ENCODE results near the gene CCDC177.

The CCDC177 gene

DNA sequence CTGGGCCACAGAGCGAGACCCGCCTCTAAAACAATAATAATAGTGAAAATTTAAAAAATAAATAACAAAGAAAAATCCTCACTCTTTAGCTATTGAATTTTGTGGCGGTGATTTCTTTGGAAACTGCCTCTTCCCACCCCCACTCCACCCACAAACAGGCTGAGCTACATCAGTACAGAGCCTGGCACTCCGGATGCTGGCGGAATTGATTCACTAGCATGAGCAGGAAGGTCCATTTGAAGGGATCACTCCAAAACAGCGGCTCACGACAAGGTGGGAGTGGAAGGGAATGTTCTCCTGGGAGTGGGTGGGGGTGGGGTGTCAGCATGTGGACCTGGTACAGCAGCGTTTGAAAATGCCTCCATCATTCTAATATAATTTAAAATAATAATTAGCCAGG lies 26.1 kb downstream of the CCDC177 start:
- H3K27ac ChIP-seq: no peak overlapping the region
- ChIA-PET CTCF (interaction anchor here (0.9 to 1.6 kb wide), 2 partner anchors 9 to 26 kb away, joined by 5 to 8 read pairs; partner anchors contain the start of gene CCDC177), POLR2A (ENCODE audit: low non-redundant PET) (no interaction called here)
- DNase-seq (ENCODE audit: low spot score): no peak
- TF ChIP-seq, protein P1, sequence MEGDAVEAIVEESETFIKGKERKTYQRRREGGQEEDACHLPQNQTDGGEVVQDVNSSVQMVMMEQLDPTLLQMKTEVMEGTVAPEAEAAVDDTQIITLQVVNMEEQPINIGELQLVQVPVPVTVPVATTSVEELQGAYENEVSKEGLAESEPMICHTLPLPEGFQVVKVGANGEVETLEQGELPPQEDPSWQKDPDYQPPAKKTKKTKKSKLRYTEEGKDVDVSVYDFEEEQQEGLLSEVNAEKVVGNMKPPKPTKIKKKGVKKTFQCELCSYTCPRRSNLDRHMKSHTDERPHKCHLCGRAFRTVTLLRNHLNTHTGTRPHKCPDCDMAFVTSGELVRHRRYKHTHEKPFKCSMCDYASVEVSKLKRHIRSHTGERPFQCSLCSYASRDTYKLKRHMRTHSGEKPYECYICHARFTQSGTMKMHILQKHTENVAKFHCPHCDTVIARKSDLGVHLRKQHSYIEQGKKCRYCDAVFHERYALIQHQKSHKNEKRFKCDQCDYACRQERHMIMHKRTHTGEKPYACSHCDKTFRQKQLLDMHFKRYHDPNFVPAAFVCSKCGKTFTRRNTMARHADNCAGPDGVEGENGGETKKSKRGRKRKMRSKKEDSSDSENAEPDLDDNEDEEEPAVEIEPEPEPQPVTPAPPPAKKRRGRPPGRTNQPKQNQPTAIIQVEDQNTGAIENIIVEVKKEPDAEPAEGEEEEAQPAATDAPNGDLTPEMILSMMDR (conservative IDR thresholded peaks at IDR 0.05; ENCODE audit: low read depth): no peak

GRCh38 chr14:69547701-69548348 lies 26.8 kb downstream of the CCDC177 start:
- TF ChIP-seq, protein P1 (conservative IDR thresholded peaks at IDR 0.05; ENCODE audit: low read depth): peak; percentile 67
- CTCF ChIA-PET: interaction anchor here (0.6 to 1.6 kb wide), 4 partner anchors 10 to 649 kb away, joined by 3 to 8 read pairs (median 6); partner anchors contain the start of gene CCDC177
- H3K27ac ChIP-seq: no peak overlapping the region
- POLR2A ChIA-PET (ENCODE audit: low non-redundant PET): no interaction called here
- DNase-seq (ENCODE audit: low spot score): no peak

DNA sequence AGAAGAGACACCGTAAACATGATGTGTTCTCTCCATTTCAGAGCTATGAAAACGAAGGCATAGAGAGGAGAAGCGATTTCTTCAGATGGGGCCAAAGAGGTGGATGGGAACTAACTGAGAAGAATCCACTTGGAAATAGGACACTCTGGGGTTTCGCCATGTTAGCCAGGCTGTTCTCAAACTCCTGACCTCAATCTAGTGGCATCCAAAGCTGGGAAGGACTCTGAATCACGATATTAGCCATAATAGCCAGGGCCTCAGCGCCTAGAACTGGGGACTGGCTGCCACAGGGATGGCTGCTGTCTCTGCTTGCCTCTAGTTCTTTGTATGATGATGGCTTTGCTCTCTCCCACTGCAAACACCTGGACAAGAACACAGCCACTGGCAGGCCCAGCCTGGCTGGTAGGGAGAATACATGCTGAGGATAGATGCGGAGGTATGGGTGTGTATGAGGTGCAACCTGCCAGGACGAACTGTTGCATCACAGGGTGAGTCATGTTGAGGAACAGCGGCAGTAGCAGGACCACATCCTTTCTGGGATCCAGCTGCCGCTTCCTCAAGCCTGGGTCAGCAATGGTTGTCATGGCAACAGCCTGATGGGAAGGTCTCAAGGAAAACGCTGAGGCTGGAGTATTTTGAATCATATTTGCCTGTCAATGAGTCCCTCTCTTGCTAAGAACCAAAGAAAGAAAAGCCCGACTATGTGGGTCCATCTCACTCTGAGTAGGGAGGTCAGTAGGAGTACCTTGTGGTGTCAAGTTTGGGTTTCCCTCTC lies 31.1 kb downstream of the CCDC177 start:
- POLR2A ChIA-PET (ENCODE audit: low non-redundant PET): no interaction called here
- CTCF ChIA-PET: interaction anchor here (1.2 to 1.4 kb wide), 3 partner anchors 13 to 184 kb away, joined by 3 to 5 read pairs (median 4); partner anchors contain the start of gene CCDC177
- peak overlapping the region; percentile 63 for H3K27ac ChIP-seq
- DNase-seq (ENCODE audit: low spot score): peak; percentile 86
- TF ChIP-seq, protein P1 (conservative IDR thresholded peaks at IDR 0.05; ENCODE audit: low read depth): no peak

DNA sequence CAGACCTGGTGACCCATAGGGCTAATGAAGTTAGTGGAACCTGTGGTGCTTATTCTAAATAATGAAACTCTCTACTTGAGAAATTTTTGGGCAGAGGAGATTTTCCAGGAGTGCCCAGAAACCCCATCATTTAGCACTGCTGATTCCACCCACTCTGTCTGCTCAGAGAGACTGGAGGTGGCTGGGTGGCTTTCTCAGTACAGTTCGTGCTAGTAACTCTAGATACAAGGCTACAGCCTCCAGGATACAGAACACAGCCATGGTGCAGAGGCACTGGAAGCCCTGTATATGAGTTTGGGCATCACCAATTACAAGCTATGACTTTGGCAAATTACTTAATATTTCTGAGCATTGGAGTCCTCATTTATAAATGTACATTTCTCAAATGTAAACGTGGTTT lies 32.4 kb downstream of the CCDC177 start:
- no peak overlapping the region for H3K27ac ChIP-seq
- POLR2A ChIA-PET (ENCODE audit: low non-redundant PET): no interaction called here
- TF ChIP-seq, protein P1 (conservative IDR thresholded peaks at IDR 0.05; ENCODE audit: low read depth): no peak
- no peak for DNase-seq (ENCODE audit: low spot score)
- CTCF ChIA-PET: interaction anchor here (1.2 to 1.4 kb wide), 2 partner anchors 33 to 185 kb away, joined by 3 to 4 read pairs; partner anchors contain the start of gene CCDC177

DNA sequence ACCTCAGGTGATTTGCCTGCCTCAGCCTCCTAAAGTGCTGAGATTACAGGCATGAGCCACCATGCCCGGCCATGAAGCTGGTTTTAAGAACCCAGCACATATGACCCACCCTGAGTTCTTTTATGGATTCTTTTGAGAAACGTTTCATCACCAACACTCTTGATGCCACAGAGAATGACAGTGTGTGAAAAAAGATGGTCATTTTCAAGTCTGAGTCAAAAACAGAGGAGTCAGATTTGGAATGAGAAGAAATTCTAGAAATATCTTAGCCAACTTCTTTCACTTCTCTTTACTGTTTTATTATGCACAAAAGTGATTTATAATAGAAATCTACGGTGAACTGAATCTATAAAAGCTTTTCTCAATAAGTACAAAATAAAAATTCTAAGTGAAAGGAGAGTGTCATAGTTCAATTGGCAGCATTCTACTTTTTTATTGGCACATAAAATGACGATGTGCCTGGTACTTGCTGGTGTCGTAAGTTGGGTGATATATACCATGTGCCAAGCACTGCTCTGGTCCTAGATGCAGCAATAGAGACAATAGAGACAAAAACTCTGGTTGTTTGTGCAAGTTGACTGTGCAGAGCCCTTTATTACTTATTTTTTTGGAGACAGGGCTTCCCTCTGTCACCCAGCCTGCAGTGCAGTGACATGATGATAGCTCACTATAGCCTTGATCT lies 33.9 kb downstream of the CCDC177 start:
- no peak for DNase-seq (ENCODE audit: low spot score)
- POLR2A ChIA-PET (ENCODE audit: low non-redundant PET): interaction anchor here (0.6 kb wide), 1 partner anchor 56 kb away, joined by 6 read pairs; no protein-coding TSS in a partner anchor
- CTCF ChIA-PET: interaction anchor here (0.8 kb wide), 1 partner anchor 45 kb away, joined by 3 read pairs; no protein-coding TSS in a partner anchor

More for the DNA sequence above, 33.9 kb downstream of the CCDC177 start:
- TF ChIP-seq, protein P1 (conservative IDR thresholded peaks at IDR 0.05; ENCODE audit: low read depth): no peak
- no peak overlapping the region; the same call in 1 of the 2 replicates for H3K27ac ChIP-seq
